GM18907 (cell line): ENCODE data around the gene KIF26B.

Experiments used
- ATAC-seq: cut with Tn5 transposase; IDR thresholded peaks from one replicate; pipeline ENCODE4 v1.9.1; 2021; ENCODE audit warnings: mild to moderate bottlenecking, moderate library complexity; ENCODE audit not compliant: unreplicated experiment

The KIF26B gene

GRCh38 chr1:245409341-245410195 is 254.8 kb downstream of the KIF26B start:
- no peak for ATAC-seq

GRCh38 chr1:245411245-245412036 is 256.7 kb downstream of the KIF26B start:
- no peak for ATAC-seq

GRCh38 chr1:245412306-245412705 is 257.5 kb downstream of the KIF26B start:
- no peak for ATAC-seq

GRCh38 chr1:245416781-245417180 is 262.0 kb downstream of the KIF26B start:
- ATAC-seq: no peak

GRCh38 chr1:245418077-245418476 is 263.3 kb downstream of the KIF26B start:
- no peak for ATAC-seq

GRCh38 chr1:245419461-245419978 is 264.7 kb downstream of the KIF26B start:
- ATAC-seq: no peak

- ATAC-seq: no peak
These were observed 265.2 kb downstream of the KIF26B start for GRCh38 chr1:245419989-245420388.

GRCh38 chr1:245420926-245421325 is 266.1 kb downstream of the KIF26B start:
- no peak for ATAC-seq

- no peak for ATAC-seq
These were observed 273.9 kb downstream of the KIF26B start for GRCh38 chr1:245428681-245429080.

- ATAC-seq: no peak
These were observed 276.9 kb downstream of the KIF26B start for GRCh38 chr1:245431706-245432105.

GRCh38 chr1:245432228-245432875 is 277.6 kb downstream of the KIF26B start:
- ATAC-seq: no peak

GRCh38 chr1:245433561-245433960 is 278.8 kb downstream of the KIF26B start:
- ATAC-seq: no peak

- no peak for ATAC-seq
These were observed 279.5 kb downstream of the KIF26B start for GRCh38 chr1:245434280-245434679.

GRCh38 chr1:245436407-245436806 is 281.6 kb downstream of the KIF26B start:
- no peak for ATAC-seq

- ATAC-seq: no peak
These were observed 282.7 kb downstream of the KIF26B start for GRCh38 chr1:245437369-245438062.

- ATAC-seq: no peak
These were observed 286.1 kb downstream of the KIF26B start for GRCh38 chr1:245440922-245441321.

- no peak for ATAC-seq
These were observed 286.9 kb downstream of the KIF26B start for GRCh38 chr1:245441689-245442088.

- no peak for ATAC-seq
These were observed 289.5 kb downstream of the KIF26B start for GRCh38 chr1:245444147-245444828.

- ATAC-seq: no peak
These were observed 290.2 kb downstream of the KIF26B start for GRCh38 chr1:245444945-245445344.

- no peak for ATAC-seq
These were observed 293.7 kb downstream of the KIF26B start for GRCh38 chr1:245448531-245448930.
